ENCODE measurements around the gene MROH8.

MROH8 gene

GRCh38 chr20:37200926-37201826, 21.8 kb upstream of the MROH8 start:
- DNase-seq (ENCODE audit: low read depth), result no peak
- no peak for TF ChIP-seq CTCF (conservative IDR thresholded peaks at IDR 0.05; ENCODE audit: low read depth, low read length)
- no peak overlapping the region for H3K4me3 ChIP-seq (ENCODE audit: low read length)

DNA sequence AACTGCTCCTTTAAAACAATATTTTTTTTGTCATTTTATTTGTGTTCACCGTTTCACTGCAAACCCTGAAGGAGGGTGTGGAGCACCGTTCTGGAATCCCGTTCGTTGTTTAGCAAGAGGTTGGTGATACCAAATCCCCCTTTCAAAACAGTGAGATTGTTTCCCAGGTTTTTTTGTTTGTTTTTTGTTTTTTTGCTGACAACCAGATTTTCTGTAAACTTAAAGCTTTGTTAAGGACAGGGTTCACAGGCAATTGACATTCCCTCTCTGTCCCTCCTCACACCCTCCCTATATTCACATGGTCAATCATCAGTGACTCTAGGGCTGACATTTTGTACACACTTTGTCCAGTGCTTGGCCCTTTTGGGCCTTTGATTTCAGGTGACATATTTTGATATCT, 21.0 kb upstream of the MROH8 start:
- DNase-seq (ENCODE audit: low read depth), result no peak
- H3K4me3 ChIP-seq (ENCODE audit: low read length), result no peak overlapping the region
- TF ChIP-seq CTCF (conservative IDR thresholded peaks at IDR 0.05; ENCODE audit: low read depth, low read length), result no peak

GRCh38 chr20:37198932-37199660, 19.7 kb upstream of the MROH8 start:
- TF ChIP-seq CTCF (conservative IDR thresholded peaks at IDR 0.05; ENCODE audit: low read depth, low read length), result no peak
- no peak for DNase-seq (ENCODE audit: low read depth)
- no peak overlapping the region for H3K4me3 ChIP-seq (ENCODE audit: low read length)

GRCh38 chr20:37194621-37195417, 15.5 kb upstream of the MROH8 start:
- no peak overlapping the region for H3K4me3 ChIP-seq (ENCODE audit: low read length)
- TF ChIP-seq CTCF (conservative IDR thresholded peaks at IDR 0.05; ENCODE audit: low read depth, low read length), result no peak
- DNase-seq (ENCODE audit: low read depth), result no peak

GRCh38 chr20:37193821-37194220, 14.5 kb upstream of the MROH8 start:
- no peak for TF ChIP-seq CTCF (conservative IDR thresholded peaks at IDR 0.05; ENCODE audit: low read depth, low read length)
- no peak for DNase-seq (ENCODE audit: low read depth)
- H3K4me3 ChIP-seq (ENCODE audit: low read length), result no peak overlapping the region

DNA sequence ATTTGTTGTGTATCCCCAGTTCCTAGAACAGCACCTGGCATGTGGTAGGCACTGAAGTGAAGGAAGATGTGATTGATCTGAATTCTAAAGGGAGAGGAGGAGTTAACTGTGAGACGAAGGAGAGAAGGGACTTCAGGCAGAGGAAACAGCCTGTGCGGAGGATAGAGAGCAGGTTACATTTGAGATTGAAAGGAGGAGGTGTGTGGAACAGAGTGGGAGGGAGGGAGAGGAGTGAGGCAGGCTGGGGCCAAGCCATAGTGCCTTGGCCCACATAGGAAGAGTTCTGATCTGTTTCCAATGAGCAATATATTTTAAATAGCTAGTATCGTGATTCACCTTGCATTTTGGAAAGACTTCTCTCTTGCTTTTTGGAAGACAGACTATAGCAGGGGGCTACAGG, 13.9 kb upstream of the MROH8 start:
- no peak for DNase-seq (ENCODE audit: low read depth)
- no peak overlapping the region for H3K4me3 ChIP-seq (ENCODE audit: low read length)
- TF ChIP-seq CTCF (conservative IDR thresholded peaks at IDR 0.05; ENCODE audit: low read depth, low read length), result no peak
